Fibroblast of lung (primary cell): ENCODE measurements around the gene OTUB1. TPM values are rescaled to one million over a fixed set of nuclear protein-coding genes. Genes with fewer than 3 reads are reported as not detected.

ENCODE experiments used
- DNase-seq, 2 donors: peaks; one replicate each; pipeline versions ENCODE4 v3.0.0 to v3.0.0-alpha.2; 2010; ENCODE audit warnings: low read depth in 2 of 2
- H2AFZ ChIP-seq: 2 replicates; pipeline ENCODE4 v1.5.1; 2012; ENCODE audit warnings: low read length, control low read depth, inconsistent platforms
- H3K27ac ChIP-seq: 2 replicates; pipeline ENCODE4 v1.5.1; 2011; ENCODE audit warnings: low read length, control low read depth; ENCODE audit not compliant: insufficient read depth
- H3K27me3 ChIP-seq: 2 replicates; pipeline ENCODE4 v1.5.1; 2011; ENCODE audit warnings: mild to moderate bottlenecking, low read length; ENCODE audit not compliant: control insufficient read depth, insufficient read depth
- H3K36me3 ChIP-seq: 2 replicates; pipeline ENCODE4 v1.5.1; 2011; ENCODE audit warnings: low read length; ENCODE audit not compliant: control insufficient read depth, insufficient read depth
- H3K4me1 ChIP-seq: 2 replicates; pipeline ENCODE4 v1.5.1; 2011; ENCODE audit warnings: low read length; ENCODE audit not compliant: control insufficient read depth, insufficient read depth; ENCODE audit errors: extremely low read depth
- H3K4me2 ChIP-seq: 2 replicates; pipeline ENCODE4 v1.5.1; 2011; ENCODE audit warnings: low read length, control low read depth; ENCODE audit not compliant: insufficient read depth; ENCODE audit errors: extremely low read depth
- H3K4me3 ChIP-seq, 4 experiments: fragments of 200-600 bp in 1 of 4; sonication (generic) in 1 of 4; replicated peaks in 1 of 4; 2 replicates each; pipeline ENCODE4 v1.5.1; 2011 to 2016; ENCODE audit warnings: low read length in 4 of 4, low read depth in 3 of 4, mild to moderate bottlenecking in 3 of 4, control low read depth in 2 of 4, inconsistent platforms in 1 of 4, mixed read lengths in 1 of 4; ENCODE audit not compliant: insufficient read depth in 1 of 4; ENCODE audit errors: control extremely low read depth in 1 of 4
- H3K79me2 ChIP-seq: 2 replicates; pipeline ENCODE4 v1.5.1; 2012; ENCODE audit warnings: mild to moderate bottlenecking, low read length, inconsistent platforms; ENCODE audit not compliant: control insufficient read depth, insufficient read depth
- H3K9ac ChIP-seq: 2 replicates; pipeline ENCODE4 v1.5.1; 2011; ENCODE audit warnings: mild to moderate bottlenecking, low read length, control low read depth; ENCODE audit not compliant: insufficient read depth
- H3K9me3 ChIP-seq: 2 replicates; pipeline ENCODE4 v1.5.1; 2012; ENCODE audit warnings: low read depth, low read length; ENCODE audit not compliant: control insufficient read depth, insufficient read depth
- H4K20me1 ChIP-seq: 2 replicates; pipeline ENCODE4 v1.5.1; 2011; ENCODE audit warnings: low read length; ENCODE audit not compliant: control insufficient read depth, insufficient read depth; ENCODE audit errors: extremely low read depth
- EZH2 ChIP-seq: IDR thresholded peaks from 2 replicates; pipeline ENCODE4 v1.5.1; 2012; ENCODE audit warnings: low read length, control low read depth, mild to moderate bottlenecking; ENCODE audit errors: missing control alignments
- polyA plus RNA-seq, 2 donors: library from polyadenylated mRNA; depleted of rRNA in 1 of 2; stranded (reverse) in 1 of 2; unstranded in 1 of 2; fragments of >200 nt; gene quantifications; 2 replicates each; pipeline ENCODE4 v1.2.1, GENCODE V29; 2011 to 2012; ENCODE audit warnings: missing spikeins in 1 of 2
- total RNA-seq: library from RNA; depleted of rRNA; stranded (reverse); fragments of >200 nt; gene quantifications from 2 replicates; pipeline ENCODE4 v1.2.1, GENCODE V29; 2014
- TF ChIP-seq, protein P1 (sequence below), 2 donors: IDR thresholded peaks in 1 of 2; conservative IDR thresholded peaks in 1 of 2; 1 replicate in 1 of 2; 2 replicates in 1 of 2; pipeline ENCODE4 v1.5.1; 2011 to 2012; ENCODE audit warnings: low read length in 2 of 2, control low read depth in 1 of 2, inconsistent platforms in 1 of 2, low read depth in 1 of 2, mild to moderate bottlenecking in 1 of 2

OTUB1 gene
- total and polyA plus RNA-seq, 2 donors (not counting 1 experiment from before 2014, with no cell fraction given), result 37.8 to 113 TPM

DNA sequence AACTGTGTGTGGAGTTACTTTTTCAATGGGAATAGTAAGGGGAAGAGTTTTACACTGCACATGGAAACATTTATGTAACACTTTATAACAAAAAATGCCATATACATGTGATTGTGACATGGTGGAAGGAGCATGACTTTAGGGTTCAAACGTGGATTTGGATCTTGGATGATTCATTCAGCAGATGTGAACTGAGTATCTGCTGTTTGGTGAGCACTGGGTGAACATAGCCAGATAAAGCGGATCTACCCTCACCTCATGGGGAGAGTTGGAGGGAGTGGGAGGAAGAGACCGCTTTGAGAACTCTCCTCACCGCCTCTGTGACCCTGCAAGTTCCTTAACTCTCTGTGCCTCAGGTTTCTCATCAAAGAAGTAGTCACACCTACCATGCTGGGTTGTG lies 44.3 kb upstream of the OTUB1 start:
- no peak overlapping the region for H3K4me3 ChIP-seq
- peaks cover 12% of the 10 kb centered on the region for H3K4me1 ChIP-seq
- no peak overlapping the region for H3K27ac ChIP-seq
- no peak overlapping the region for H3K4me2 ChIP-seq
- no peaks in the 10 kb centered on the region for H3K36me3 ChIP-seq
- no peak overlapping the region for H3K9ac ChIP-seq
- no peak for TF ChIP-seq EZH2
- TF ChIP-seq, protein P1, sequence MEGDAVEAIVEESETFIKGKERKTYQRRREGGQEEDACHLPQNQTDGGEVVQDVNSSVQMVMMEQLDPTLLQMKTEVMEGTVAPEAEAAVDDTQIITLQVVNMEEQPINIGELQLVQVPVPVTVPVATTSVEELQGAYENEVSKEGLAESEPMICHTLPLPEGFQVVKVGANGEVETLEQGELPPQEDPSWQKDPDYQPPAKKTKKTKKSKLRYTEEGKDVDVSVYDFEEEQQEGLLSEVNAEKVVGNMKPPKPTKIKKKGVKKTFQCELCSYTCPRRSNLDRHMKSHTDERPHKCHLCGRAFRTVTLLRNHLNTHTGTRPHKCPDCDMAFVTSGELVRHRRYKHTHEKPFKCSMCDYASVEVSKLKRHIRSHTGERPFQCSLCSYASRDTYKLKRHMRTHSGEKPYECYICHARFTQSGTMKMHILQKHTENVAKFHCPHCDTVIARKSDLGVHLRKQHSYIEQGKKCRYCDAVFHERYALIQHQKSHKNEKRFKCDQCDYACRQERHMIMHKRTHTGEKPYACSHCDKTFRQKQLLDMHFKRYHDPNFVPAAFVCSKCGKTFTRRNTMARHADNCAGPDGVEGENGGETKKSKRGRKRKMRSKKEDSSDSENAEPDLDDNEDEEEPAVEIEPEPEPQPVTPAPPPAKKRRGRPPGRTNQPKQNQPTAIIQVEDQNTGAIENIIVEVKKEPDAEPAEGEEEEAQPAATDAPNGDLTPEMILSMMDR (conservative IDR thresholded peaks at IDR 0.05 in 1 of 2, IDR thresholded peaks at IDR 0.05 in 1 of 2; ENCODE audit: low read depth in 1 of 2, low read length in 2 of 2), result no peak
- H4K20me1 ChIP-seq, result no peaks in the 10 kb centered on the region
- no peak overlapping the region for H2AFZ ChIP-seq
- H3K79me2 ChIP-seq, result peaks cover 16% of the 10 kb centered on the region
- no peaks in the 10 kb centered on the region for H3K9me3 ChIP-seq
- no peaks in the 10 kb centered on the region for H3K27me3 ChIP-seq
- DNase-seq, result no peak

DNA sequence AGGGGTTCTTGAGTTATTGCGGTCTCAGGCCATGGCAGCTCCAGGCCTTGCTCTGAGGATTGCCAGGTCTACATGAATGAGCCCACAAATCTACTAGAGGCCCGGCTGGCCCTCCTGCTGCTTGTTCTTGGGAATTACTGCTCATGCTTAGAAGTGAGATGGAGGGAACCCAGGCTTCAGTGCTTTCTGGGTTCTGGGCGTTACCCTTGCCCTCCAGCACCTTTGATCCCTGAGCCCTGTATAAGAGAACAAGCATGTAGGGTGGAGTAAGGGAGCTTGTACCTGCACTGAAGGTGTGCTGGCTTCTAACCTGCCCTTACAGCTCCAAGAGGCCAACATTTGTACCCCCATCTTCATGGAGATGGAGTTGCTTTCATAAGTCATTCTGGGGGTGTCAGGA lies 43.4 kb upstream of the OTUB1 start:
- H3K79me2 ChIP-seq, result peaks cover 16% of the 10 kb centered on the region
- H3K4me3 ChIP-seq, result no peak overlapping the region
- no peaks in the 10 kb centered on the region for H3K27me3 ChIP-seq
- no peak overlapping the region for H2AFZ ChIP-seq
- no peak overlapping the region for H3K27ac ChIP-seq
- H3K9ac ChIP-seq, result no peak overlapping the region
- H3K36me3 ChIP-seq, result no peaks in the 10 kb centered on the region
- no peaks in the 10 kb centered on the region for H4K20me1 ChIP-seq
- H3K4me1 ChIP-seq, result peaks cover 12% of the 10 kb centered on the region
- H3K9me3 ChIP-seq, result no peaks in the 10 kb centered on the region
- DNase-seq, result no peak
- TF ChIP-seq EZH2, result no peak
- TF ChIP-seq, protein P1 (conservative IDR thresholded peaks at IDR 0.05 in 1 of 2, IDR thresholded peaks at IDR 0.05 in 1 of 2; ENCODE audit: low read depth in 1 of 2, low read length in 2 of 2), result no peak
- no peak overlapping the region for H3K4me2 ChIP-seq

DNA sequence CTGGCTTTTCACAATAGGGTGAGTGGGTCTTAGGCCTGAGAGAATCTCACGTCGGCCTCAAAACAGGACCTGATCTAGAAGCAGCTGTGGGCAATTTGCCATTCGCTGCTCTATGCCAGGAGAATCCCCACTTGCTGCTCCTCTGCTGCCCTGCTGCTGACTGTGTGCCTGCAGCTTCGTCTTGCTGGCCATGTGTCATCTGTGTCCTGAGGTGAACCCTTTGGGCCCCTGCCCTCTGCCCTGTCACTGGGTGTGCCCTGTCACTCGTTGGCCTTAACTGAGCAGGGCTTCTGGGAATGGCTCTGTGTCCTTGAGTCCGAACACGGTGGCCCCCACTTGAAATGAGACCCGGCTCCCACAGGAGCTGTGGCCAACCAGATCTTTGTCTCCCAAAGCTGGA lies 41.3 kb upstream of the OTUB1 start:
- TF ChIP-seq EZH2, result no peak
- TF ChIP-seq, protein P1 (conservative IDR thresholded peaks at IDR 0.05 in 1 of 2, IDR thresholded peaks at IDR 0.05 in 1 of 2; ENCODE audit: low read depth in 1 of 2, low read length in 2 of 2), result no peak
- Histone ChIP-seq H3K9ac (no peak overlapping the region), H4K20me1 (no peaks in the 10 kb centered on the region), H3K79me2 (peaks cover 9% of the 10 kb centered on the region), H3K9me3 (no peaks in the 10 kb centered on the region), H3K36me3 (no peaks in the 10 kb centered on the region), H3K4me3 (no peak overlapping the region), H3K4me2 (peak overlapping the region; percentile 11), H3K27me3 (no peaks in the 10 kb centered on the region), H2AFZ (no peak overlapping the region), H3K27ac (no peak overlapping the region), H3K4me1 (peaks cover 12% of the 10 kb centered on the region)
- no peak for DNase-seq
